ENCODE data around the gene ZBTB46.

GRCh38 chr20:63809856-63810255 lies 21.2 kb downstream of the ZBTB46 start:
- TF ChIP-seq CTCF (IDR thresholded peaks at IDR 0.05): no peak
- no peak for TF ChIP-seq POLR2A (IDR thresholded peaks at IDR 0.05)
